ENCODE data around the gene COG7. TPM values are rescaled to one million over a fixed set of nuclear protein-coding genes. Genes with fewer than 3 reads are reported as not detected.

Gene COG7
- total RNA-seq, 1 experiment from 2014 or later: 17.9 TPM

GRCh38 chr16:23353440-23353839 lies 99.5 kb downstream of the COG7 start:
- Histone ChIP-seq H3K9ac (ENCODE audit: extremely low read depth, insufficient read length, low read length) (no peak overlapping the region), H3K4me1 (ENCODE audit: insufficient read depth, low read length) (no peaks in the 10 kb centered on the region), H2AK5ac (ENCODE audit: insufficient read length, low read length) (no peak overlapping the region), H3K79me1 (ENCODE audit: insufficient read depth, low read depth, low read length, poor library complexity, severe bottlenecking) (no peaks in the 10 kb centered on the region), H4K8ac (replicated peaks; ENCODE audit: insufficient read length, low read depth, low read length) (no peak overlapping the region), H3K14ac (ENCODE audit: insufficient read depth, low read length) (no peak overlapping the region), H2BK120ac (ENCODE audit: low read depth, low read length, poor library complexity, severe bottlenecking) (no peak overlapping the region), H3K79me2 (ENCODE audit: insufficient read depth, low read length) (no peaks in the 10 kb centered on the region), H3K4me2 (ENCODE audit: insufficient read depth, insufficient read length, low read length) (no peak overlapping the region), H3K23ac (ENCODE audit: insufficient read length, low read depth, low read length) (no peak overlapping the region), H3K27ac (ENCODE audit: insufficient read length, low read depth, low read length) (no peak overlapping the region), H2BK20ac (ENCODE audit: low read depth, low read length, poor library complexity, severe bottlenecking) (no peak overlapping the region), H2BK5ac (ENCODE audit: insufficient read length, low read length) (no peak overlapping the region), H4K20me1 (ENCODE audit: control insufficient read depth, insufficient read depth, insufficient read length) (no peaks in the 10 kb centered on the region), H3K23me2 (ENCODE audit: insufficient read length, low read depth, low read length, poor library complexity, severe bottlenecking) (no peaks in the 10 kb centered on the region), H3K18ac (ENCODE audit: insufficient read length, low read depth, low read length) (no peak overlapping the region), H2AFZ (ENCODE audit: low read length) (no peak overlapping the region), H3K9me3 (ENCODE audit: control insufficient read depth, low read depth, low read length) (no peaks in the 10 kb centered on the region), H3K27me3 (ENCODE audit: insufficient read depth, low read length) (no peaks in the 10 kb centered on the region), H2BK15ac (ENCODE audit: low read depth, low read length) (no peak overlapping the region), H2BK12ac (ENCODE audit: insufficient read length, low read depth, low read length) (no peak overlapping the region), H4K91ac (ENCODE audit: insufficient read length, low read depth, low read length) (no peak overlapping the region), H4K5ac (ENCODE audit: insufficient read length, low read depth, low read length) (no peak overlapping the region), H3T11ph (ENCODE audit: low read length) (no peak overlapping the region), H3K56ac (ENCODE audit: insufficient read length, low read depth, low read length) (no peak overlapping the region), H3K4ac (ENCODE audit: low read depth, low read length) (no peak overlapping the region)
- DNase-seq: no peak
- Mint-ChIP-seq H3K27me3 (ENCODE audit: low read depth) (no peaks in the 10 kb centered on the region; the same call in 1 of the 2 replicates), H3K27ac (no peak overlapping the region), H3K4me1 (peaks cover 0 to 5% of the 10 kb centered on the region in 2 experiments; a peak in 1 of 4 replicates), H3K36me3 (ENCODE audit: insufficient read depth in 1 of 3, low read depth in 3 of 3) (no peaks in the 10 kb centered on the region; a peak in 1 of 7 replicates), H3K4me3 (no peak overlapping the region), H3K9me3 (peaks cover 0 to 6% of the 10 kb centered on the region in 2 experiments; a peak in 3 of 5 replicates)
- no peak for TF ChIP-seq CTCF (conservative IDR thresholded peaks at IDR 0.05)

Data from H9 (cell line).